GM21619 (cell line): ENCODE data around the gene CCDC87.
"Not testable (repeated sequence)": the region's sequence is repeated elsewhere in the genome, so short reads cannot be mapped to it uniquely, and the experiment has no call there.

Experiments
- ATAC-seq: cut with Tn5 transposase; IDR thresholded peaks from one replicate; pipeline ENCODE4 v1.9.1; 2021; ENCODE audit not compliant: unreplicated experiment

CCDC87 gene

GRCh38 chr11:66617155-66617834 lies 24.4 kb upstream of the CCDC87 start:
- ATAC-seq = no peak

GRCh38 chr11:66616379-66617154 lies 23.7 kb upstream of the CCDC87 start, which contains the start of gene RBM14:
Gene RBM14, plus strand, starts transcription at chr11:66616630. Its CDS starts 91 bp downstream, at chr11:66616721.
- ATAC-seq = peak; percentile 81

GRCh38 chr11:66614073-66614472 lies 21.2 kb upstream of the CCDC87 start:
- no peak for ATAC-seq

GRCh38 chr11:66612458-66612857 lies 19.6 kb upstream of the CCDC87 start:
- ATAC-seq = no peak

GRCh38 chr11:66609721-66610617 lies 17.1 kb upstream of the CCDC87 start:
- no peak for ATAC-seq

- no peak for ATAC-seq
Observed at GRCh38 chr11:66607126-66607834, 14.4 kb upstream of the CCDC87 start.

- not testable (repeated sequence) for ATAC-seq
Observed at GRCh38 chr11:66606608-66607007, 13.7 kb upstream of the CCDC87 start.

- ATAC-seq = no peak
Observed at GRCh38 chr11:66604155-66604554, 11.3 kb upstream of the CCDC87 start.

GRCh38 chr11:66603072-66603471 lies 10.2 kb upstream of the CCDC87 start:
- no peak for ATAC-seq

- ATAC-seq = no peak
Observed at GRCh38 chr11:66600631-66601233, 7.9 kb upstream of the CCDC87 start.

- ATAC-seq = no peak
Observed at GRCh38 chr11:66600219-66600618, 7.4 kb upstream of the CCDC87 start.

- no peak for ATAC-seq
Observed at GRCh38 chr11:66598993-66599392, 6.1 kb upstream of the CCDC87 start.

GRCh38 chr11:66595245-66595904 lies 2.5 kb upstream of the CCDC87 start:
- ATAC-seq = no peak

GRCh38 chr11:66593650-66594049 lies 787 bp upstream of the CCDC87 start:
- no peak for ATAC-seq

- peak; percentile 5 for ATAC-seq
Observed at GRCh38 chr11:66593303-66593635, 406 bp upstream of the CCDC87 start.

GRCh38 chr11:66591175-66591574 lies 1.7 kb downstream of the CCDC87 start:
- ATAC-seq = no peak

- no peak for ATAC-seq
Observed at GRCh38 chr11:66589996-66590675, 2.7 kb downstream of the CCDC87 start.

GRCh38 chr11:66589315-66589714 lies 3.5 kb downstream of the CCDC87 start:
- ATAC-seq = not testable (repeated sequence)

GRCh38 chr11:66586136-66586535 lies 6.7 kb downstream of the CCDC87 start:
- ATAC-seq = no peak
